HepG2 (cell line): Measurements from ENCODE around the gene ABCC1. TPM values are rescaled to one million over a fixed set of nuclear protein-coding genes. Genes with fewer than 3 reads are reported as not detected.

Source experiments
- ATAC-seq: fragments of 200-7000 bp; cut with Tn5 transposase; 3 replicates; pipeline ENCODE4 v1.9.1; 2020; ENCODE audit warnings: mild to moderate bottlenecking, moderate library complexity
- BruUV-seq: library from RNA; stranded (reverse); fragments of 400-500 nt; replicated peaks from 2 replicates; lab custom pipeline; 2021; lab: Mats Ljungman, UMichigan
- CTCF ChIA-PET: fragments of 300-600 bp; formaldehyde crosslinking; extraction: SDS; loops from one replicate; lab custom pipeline; 2021; ENCODE audit warnings: low total read pairs, inconsistent platforms, low intra/inter-chr PET ratio; lab: Yijun Ruan, JAX
- POLR2A ChIA-PET: fragments of 350-600 bp; sonication (Branson Sonifier 250); formaldehyde crosslinking; loops from one replicate; lab custom pipeline; 2020; ENCODE audit warnings: antibody characterized with exemption, inconsistent platforms; lab: Yijun Ruan, JAX
- DNase-seq: peaks from one replicate; pipeline ENCODE4 v3.0.0-alpha.2; 2015; ENCODE audit warnings: low spot score
- FAIRE-seq: peaks from 3 replicates; lab custom pipeline; 2011; peaks lifted over from hg19 to GRCh38; lab: Jason Lieb, UNC
- H2AFZ ChIP-seq: one replicate; pipeline ENCODE4 v1.6.1; 2011; ENCODE audit warnings: low read length, inconsistent platforms
- H3K27ac ChIP-seq: fragments of 300-600 bp; 3 replicates; pipeline ENCODE4 v1.8.0; 2011; ENCODE audit warnings: mixed run types, mild to moderate bottlenecking, mixed read lengths, low read length, inconsistent platforms; ENCODE audit not compliant: insufficient read depth; ENCODE audit errors: extremely low read length
- H3K27me3 ChIP-seq, 2 experiments: fragments of 200-600 bp in 1 of 2; 2 replicates in 1 of 2; 3 replicates in 1 of 2; pipeline versions ENCODE4 v1.6.0 to v1.8.0; 2011; ENCODE audit warnings: low read length in 2 of 2, mild to moderate bottlenecking in 2 of 2, moderate library complexity in 2 of 2, inconsistent platforms in 1 of 2; ENCODE audit not compliant: insufficient read depth in 2 of 2, control insufficient read depth in 1 of 2
- H3K36me3 ChIP-seq, 2 experiments: fragments of 200-600 bp in 1 of 2; replicated peaks in 1 of 2; 2 replicates in 1 of 2; 3 replicates in 1 of 2; pipeline versions ENCODE4 v1.5.1 to v1.8.0; 2011; ENCODE audit warnings: low read length in 2 of 2, inconsistent platforms in 1 of 2; ENCODE audit not compliant: insufficient read depth in 2 of 2, control insufficient read depth in 1 of 2
- H3K4me1 ChIP-seq: 2 replicates; pipeline ENCODE4 v1.5.1; 2012; ENCODE audit warnings: low read length, inconsistent platforms; ENCODE audit not compliant: insufficient read depth
- H3K4me2 ChIP-seq: 2 replicates; pipeline ENCODE4 v1.6.0; 2011; ENCODE audit warnings: low read depth, low read length, inconsistent platforms
- H3K4me3 ChIP-seq, 3 experiments: fragments of 200-600 bp in 1 of 3; sonication (generic), shearing (Covaris generic) in 1 of 3; replicated peaks in 1 of 3; 2 replicates each; pipeline ENCODE4 v1.5.1; 2011 to 2016; ENCODE audit warnings: low read length in 3 of 3, inconsistent platforms in 2 of 3, low read depth in 2 of 3, mild to moderate bottlenecking in 2 of 3, control low read depth in 1 of 3, mixed read lengths in 1 of 3; ENCODE audit not compliant: insufficient read depth in 1 of 3
- H3K79me2 ChIP-seq: one replicate; pipeline ENCODE4 v1.6.1; 2011; ENCODE audit warnings: low read length, inconsistent platforms; ENCODE audit not compliant: insufficient read depth
- H3K9ac ChIP-seq: 2 replicates; pipeline ENCODE4 v1.6.0; 2011; ENCODE audit warnings: mild to moderate bottlenecking, low read depth, low read length, inconsistent platforms; ENCODE audit not compliant: insufficient read depth
- H3K9me3 ChIP-seq: 2 replicates; pipeline ENCODE4 v1.5.1; 2012; ENCODE audit warnings: mild to moderate bottlenecking, low read length
- H4K20me1 ChIP-seq: 2 replicates; pipeline ENCODE4 v1.6.0; 2011; ENCODE audit warnings: inconsistent platforms, mild to moderate bottlenecking, low read length, moderate library complexity; ENCODE audit not compliant: insufficient read depth
- BCLAF1 ChIP-seq: fragments of 450-650 bp; IDR thresholded peaks from 2 replicates; pipeline ENCODE4 v1.6.1; 2017; ENCODE audit warnings: mild to moderate bottlenecking
- CEBPG ChIP-seq: IDR thresholded peaks from 2 replicates; pipeline ENCODE4 v1.6.1; 2016
- CREBL2 ChIP-seq: sonication (generic); formaldehyde crosslinking; IDR thresholded peaks from 2 replicates; pipeline ENCODE4 v1.8.1; 2023; ENCODE audit warnings: missing genetic modification reagents, mild to moderate bottlenecking, borderline replicate concordance
- HMGXB3 ChIP-seq: sonication (generic); formaldehyde crosslinking; IDR thresholded peaks from 2 replicates; pipeline ENCODE4 v1.4.0; 2020; ENCODE audit warnings: missing genetic modification reagents, borderline replicate concordance
- KDM1A ChIP-seq: IDR thresholded peaks from 2 replicates; pipeline ENCODE4 v1.6.1; 2016; ENCODE audit warnings: missing compliant biosample characterization
- NFATC3 ChIP-seq: sonication (generic); formaldehyde crosslinking; IDR thresholded peaks from 2 replicates; pipeline ENCODE4 v1.5.1; 2020; ENCODE audit warnings: mild to moderate bottlenecking, missing genetic modification reagents
- SIN3B ChIP-seq: fragments of 150-350 bp; IDR thresholded peaks from 2 replicates; pipeline ENCODE4 v1.6.1; 2014; ENCODE audit warnings: low read length
- TERF1 ChIP-seq: sonication (generic); formaldehyde crosslinking; IDR thresholded peaks from 2 replicates; pipeline ENCODE4 v1.8.0; 2022; ENCODE audit warnings: mild to moderate bottlenecking, missing genetic modification reagents, moderate library complexity
- TFDP1 ChIP-seq: IDR thresholded peaks from 2 replicates; pipeline ENCODE4 v1.6.1; 2016; ENCODE audit warnings: missing compliant biosample characterization, missing genetic modification reagents, borderline replicate concordance
- ZNF138 ChIP-seq: sonication (generic); formaldehyde crosslinking; IDR thresholded peaks from 2 replicates; pipeline ENCODE4 v1.5.0; 2020; ENCODE audit warnings: mild to moderate bottlenecking, low read depth, missing genetic modification reagents
- ZNF510 ChIP-seq: sonication (generic); formaldehyde crosslinking; IDR thresholded peaks from 2 replicates; pipeline ENCODE4 v1.4.0; 2020; ENCODE audit warnings: low read depth, mild to moderate bottlenecking, missing genetic modification reagents
- ZNF770 ChIP-seq: sonication (generic); formaldehyde crosslinking; IDR thresholded peaks from 2 replicates; pipeline ENCODE4 v1.5.0; 2020; ENCODE audit warnings: mild to moderate bottlenecking, missing genetic modification reagents
- WGBS: methylation state at CpG from one replicate; pipeline ENCODE4 v1.1.6; 2017; ENCODE audit warnings: low lambda C conversion rate; 5-methylcytosine and 5-hydroxymethylcytosine counted together
- in situ Hi-C: cut with HindIII; loops from 2 replicates; pipeline ENCODE4 v1.10.0; 2017; ENCODE audit warnings: low pct_unique_long_range_greater_than_20kb; ENCODE audit not compliant: extremely low pct_ligation_motif_present
- intact Hi-C: fragments of 100-400 bp; cut with micrococcal nuclease; formaldehyde crosslinking; loops from one replicate; pipeline ENCODE4 v1.10.0; 2022; ENCODE audit not compliant: unreplicated experiment
- polyA plus RNA-seq, 8 experiments: library from polyadenylated mRNA; depleted of rRNA in 3 of 8; stranded (reverse) in 7 of 8; unstranded in 1 of 8; fragments of >200 nt; fragmentation: Illumina TruSeq in 4 of 8; extraction: Trizol in 4 of 8; gene quantifications; 2 replicates each; pipeline versions ENCODE4 v1.2.1 to v1.2.3, GENCODE V29; 2011 to 2016; ENCODE audit warnings: low read depth in 4 of 8, missing spikeins in 1 of 8, mixed read lengths in 1 of 8; ENCODE audit not compliant: insufficient read depth in 1 of 8
- total RNA-seq, 5 experiments: library from RNA; depleted of rRNA; stranded (reverse); fragments of >200 nt; fragmentation: Illumina TruSeq; extraction: Trizol; gene quantifications; 2 replicates each; pipeline ENCODE4 v1.2.3, GENCODE V29; 2016; ENCODE audit warnings: low read depth in 1 of 5

Gene ABCC1
- total and polyA plus RNA-seq, 2 of the 13 experiments (the other 11 are each of a cell fraction or from before 2014, with no cell fraction given): 13.0 to 30.6 TPM

GRCh38 chr16:15915555-15916081 is 33.8 kb upstream of the ABCC1 start:
- CTCF ChIA-PET: no interaction called here
- in situ Hi-C loops: no loop called here
- DNase-seq (no peak), ATAC-seq (no peak), FAIRE-seq (no peak)
- BruUV-seq: no TSS peak
- intact Hi-C loops: no loop called here
- Histone ChIP-seq H3K36me3 (no peaks in the 10 kb centered on the region), H3K4me2 (no peak overlapping the region), H4K20me1 (no peaks in the 10 kb centered on the region), H3K4me3 (no peak overlapping the region), H3K9me3 (no peaks in the 10 kb centered on the region), H3K79me2 (no peaks in the 10 kb centered on the region), H3K9ac (no peak overlapping the region), H3K27me3 (no peaks in the 10 kb centered on the region; a peak in 1 of 5 replicates), H3K4me1 (peaks cover 17% of the 10 kb centered on the region), H2AFZ (no peak overlapping the region), H3K27ac (no peak overlapping the region)
- POLR2A ChIA-PET: interaction anchor here (1.4 kb wide), 1 partner anchor 27 kb away, joined by 3 read pairs; the partner anchor contains the start of gene CEP20
- WGBS: 35% methylated on average over 5 of the region's 5 CpGs
- TF ChIP-seq CREBL2 (CRISPR knock-in tag): no peak
- TF ChIP-seq ZNF770 (CRISPR knock-in tag): peak; percentile 79
- TF ChIP-seq TFDP1 (CRISPR knock-in tag): no peak
- TF ChIP-seq BCLAF1: no peak
- TF ChIP-seq TERF1 (CRISPR knock-in tag): no peak
- no peak for TF ChIP-seq HMGXB3 (CRISPR knock-in tag)
- TF ChIP-seq ZNF138: no peak
- TF ChIP-seq NFATC3: no peak
- no peak for TF ChIP-seq ZNF510 (CRISPR knock-in tag)
- TF ChIP-seq CEBPG (CRISPR knock-in tag): peak; percentile 24; the same call in 1 of the 2 replicates
- no peak for TF ChIP-seq SIN3B
- TF ChIP-seq KDM1A (CRISPR knock-in tag): no peak
